Measurements from ENCODE around the gene RASSF8. TPM values are rescaled to one million over a fixed set of nuclear protein-coding genes. Genes with fewer than 3 reads are reported as not detected.

Gene RASSF8
- total and polyA plus RNA-seq, 5 donors, result 13.0 to 94.6 (median 78.5) TPM

GRCh38 chr12:26009593-26009992 is 51.1 kb downstream of the RASSF8 start:
- DNase-seq (no peak), ATAC-seq (no peak)
- 96% methylated on average over 1 of the region's 1 CpG for WGBS
- Histone ChIP-seq H3K9me3 (ENCODE audit: control insufficient read depth, low read length) (no peaks in the 10 kb centered on the region), H3K4me3 (ENCODE audit: low read length) (no peak overlapping the region), H3K27me3 (ENCODE audit: control insufficient read depth, insufficient read depth) (no peaks in the 10 kb centered on the region), H3K27ac (ENCODE audit: low read length) (peak overlapping the region; percentile 32), H3K4me1 (ENCODE audit: control insufficient read depth, insufficient read depth, low read length) (peaks cover 23% of the 10 kb centered on the region)
- intact Hi-C loops (cut with DNase I), result no loop called here

- 60% methylated on average over 6 of the region's 6 CpGs for WGBS
- intact Hi-C loops (cut with DNase I), result loop anchor here in 1 of 4 donors (5.0 to 10.0 kb wide), 2 partner anchors 48 to 426 kb away; no protein-coding TSS in a partner anchor
- Histone ChIP-seq H3K4me3 (ENCODE audit: low read length) (no peak overlapping the region), H3K4me1 (ENCODE audit: control insufficient read depth, insufficient read depth, low read length) (peaks cover 23% of the 10 kb centered on the region), H3K9me3 (ENCODE audit: control insufficient read depth, low read length) (no peaks in the 10 kb centered on the region), H3K27ac (ENCODE audit: low read length) (peak overlapping the region; percentile 43), H3K27me3 (ENCODE audit: control insufficient read depth, insufficient read depth) (no peaks in the 10 kb centered on the region)
- ATAC-seq (peak in 1 of 2 donors; percentile 6), DNase-seq (no peak)
Observed at GRCh38 chr12:26010293-26010821, 51.9 kb downstream of the RASSF8 start.

DNA sequence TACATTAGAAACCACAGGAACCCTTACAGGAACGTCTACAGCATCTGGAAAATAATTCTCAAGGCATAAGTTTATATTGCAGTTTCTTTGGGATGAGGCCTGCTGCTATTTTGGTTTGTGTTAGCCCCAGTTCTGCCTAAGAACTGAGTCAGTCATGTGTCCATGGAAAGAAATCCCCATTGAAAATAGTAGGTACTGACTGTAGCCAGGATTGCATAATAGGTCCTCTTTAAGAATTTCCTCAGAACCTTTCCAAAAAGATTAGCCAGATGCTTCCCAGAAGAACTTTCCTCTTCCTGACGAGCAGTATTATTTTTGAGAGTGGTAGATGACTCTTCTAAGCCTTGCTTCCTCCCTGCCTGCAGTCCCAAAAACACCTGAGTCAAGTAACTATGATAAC is 52.6 kb downstream of the RASSF8 start:
- peak; percentile 91 to 93 for ATAC-seq
- peaks cover 23% of the 10 kb centered on the region for H3K4me1 ChIP-seq (ENCODE audit: control insufficient read depth, insufficient read depth, low read length)
- WGBS, result 20% methylated on average over 2 of the region's 2 CpGs
- no peaks in the 10 kb centered on the region for H3K9me3 ChIP-seq (ENCODE audit: control insufficient read depth, low read length)
- no peak for DNase-seq
- intact Hi-C loops (cut with DNase I), result loop anchor here in 1 of 4 donors (5.0 to 10.0 kb wide), 2 partner anchors 49 to 426 kb away; no protein-coding TSS in a partner anchor
- no peaks in the 10 kb centered on the region for H3K27me3 ChIP-seq (ENCODE audit: control insufficient read depth, insufficient read depth)
- peak overlapping the region; percentile 81 for H3K27ac ChIP-seq (ENCODE audit: low read length)
- H3K4me3 ChIP-seq (ENCODE audit: low read length), result no peak overlapping the region

- Histone ChIP-seq H3K4me3 (ENCODE audit: low read length) (no peak overlapping the region), H3K27me3 (ENCODE audit: control insufficient read depth, insufficient read depth) (no peaks in the 10 kb centered on the region), H3K9me3 (ENCODE audit: control insufficient read depth, low read length) (no peaks in the 10 kb centered on the region), H3K27ac (ENCODE audit: low read length) (peak overlapping the region; percentile 4), H3K4me1 (ENCODE audit: control insufficient read depth, insufficient read depth, low read length) (peaks cover 17% of the 10 kb centered on the region)
- intact Hi-C loops (cut with DNase I), result loop anchor here in 1 of 4 donors (5.0 to 10.0 kb wide), 2 partner anchors 52 to 429 kb away; no protein-coding TSS in a partner anchor
- no peak for DNase-seq
- no peak for ATAC-seq
- WGBS, result 64% methylated on average over 6 of the region's 6 CpGs
Observed at GRCh38 chr12:26014085-26014484, 55.6 kb downstream of the RASSF8 start.

GRCh38 chr12:26016516-26016915 is 58.0 kb downstream of the RASSF8 start:
- Histone ChIP-seq H3K9me3 (ENCODE audit: control insufficient read depth, low read length) (no peaks in the 10 kb centered on the region), H3K27me3 (ENCODE audit: control insufficient read depth, insufficient read depth) (no peaks in the 10 kb centered on the region), H3K4me3 (ENCODE audit: low read length) (no peak overlapping the region), H3K4me1 (ENCODE audit: control insufficient read depth, insufficient read depth, low read length) (peaks cover 13% of the 10 kb centered on the region), H3K27ac (ENCODE audit: low read length) (no peak overlapping the region)
- intact Hi-C loops (cut with DNase I), result loop anchor here in 2 of 4 donors (5.0 to 10.0 kb wide), 2 partner anchors 54 to 432 kb away; no protein-coding TSS in a partner anchor
- no peak for DNase-seq
- ATAC-seq, result no peak
- 40% methylated on average over 2 of the region's 2 CpGs for WGBS

DNA sequence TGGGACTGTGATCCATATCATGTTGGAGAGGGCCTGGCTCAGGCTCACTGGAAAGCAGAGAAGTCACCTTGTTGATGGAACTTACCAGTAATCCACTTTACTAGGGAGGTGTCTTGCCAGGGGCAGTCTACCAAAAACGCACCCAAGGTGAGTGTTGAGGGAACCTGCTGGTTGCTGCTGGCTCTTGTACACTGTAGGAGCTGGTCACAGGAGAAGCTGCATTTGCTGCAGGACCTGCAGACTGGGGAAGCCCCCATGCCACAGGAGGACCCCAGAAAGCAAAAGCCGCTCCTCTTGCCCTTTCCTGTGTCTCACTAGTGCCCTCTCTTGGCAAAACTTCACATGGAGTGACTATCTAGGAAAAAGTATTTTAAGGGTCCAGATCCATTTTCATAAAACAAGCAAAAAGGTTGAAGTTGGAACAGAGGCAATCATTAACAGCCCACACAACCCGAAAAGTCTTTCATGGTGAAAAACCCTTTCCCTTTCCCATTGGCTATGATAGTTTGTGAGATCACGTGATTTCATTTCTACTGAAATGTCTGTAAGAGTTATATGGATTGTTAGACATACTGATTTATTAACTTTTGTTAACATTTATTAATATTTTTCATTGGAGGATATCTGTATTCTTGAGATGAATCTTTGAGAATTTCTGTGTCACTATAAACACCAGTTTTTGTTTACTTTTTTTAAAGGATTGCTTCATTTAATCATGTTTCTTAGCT is 59.2 kb downstream of the RASSF8 start:
- intact Hi-C loops (cut with DNase I), result loop anchor here in 2 of 4 donors (5.0 to 10.0 kb wide), 2 partner anchors 55 to 433 kb away; no protein-coding TSS in a partner anchor
- Histone ChIP-seq H3K4me1 (ENCODE audit: control insufficient read depth, insufficient read depth, low read length) (peaks cover 14% of the 10 kb centered on the region), H3K27me3 (ENCODE audit: control insufficient read depth, insufficient read depth) (no peaks in the 10 kb centered on the region), H3K27ac (ENCODE audit: low read length) (no peak overlapping the region), H3K4me3 (ENCODE audit: low read length) (no peak overlapping the region), H3K9me3 (ENCODE audit: control insufficient read depth, low read length) (no peaks in the 10 kb centered on the region)
- 71% methylated on average over 4 of the region's 4 CpGs for WGBS
- ATAC-seq (peak; percentile 44 to 51), DNase-seq (no peak)

DNA sequence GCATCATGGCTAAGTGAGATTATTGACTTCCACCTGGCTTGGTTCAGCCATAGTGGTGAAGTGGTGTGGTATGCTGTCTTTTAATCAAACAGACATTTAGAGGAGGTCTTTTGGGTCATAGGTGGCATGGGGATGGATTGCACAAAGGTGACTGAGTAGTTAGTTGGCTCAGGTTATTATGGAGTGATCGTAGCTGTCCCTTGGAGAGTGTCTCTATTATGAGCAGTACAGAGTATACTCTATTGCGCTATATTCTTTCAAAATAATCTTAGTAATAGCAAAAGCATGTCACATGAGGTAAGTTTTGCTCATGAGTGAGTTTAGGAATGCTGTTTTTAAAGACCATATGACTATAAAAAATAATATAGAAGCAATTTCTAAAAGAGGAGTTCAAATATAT is 60.4 kb downstream of the RASSF8 start:
- no peak overlapping the region for H3K4me3 ChIP-seq (ENCODE audit: low read length)
- no peak for DNase-seq
- no peak for ATAC-seq
- H3K9me3 ChIP-seq (ENCODE audit: control insufficient read depth, low read length), result no peaks in the 10 kb centered on the region
- H3K4me1 ChIP-seq (ENCODE audit: control insufficient read depth, insufficient read depth, low read length), result peaks cover 9% of the 10 kb centered on the region
- intact Hi-C loops (cut with DNase I), result loop anchor here in 2 of 4 donors (5.0 to 10.0 kb wide), 2 partner anchors 57 to 434 kb away; no protein-coding TSS in a partner anchor
- no peak overlapping the region for H3K27ac ChIP-seq (ENCODE audit: low read length)
- H3K27me3 ChIP-seq (ENCODE audit: control insufficient read depth, insufficient read depth), result no peaks in the 10 kb centered on the region
- WGBS, result 96% methylated on average over 2 of the region's 2 CpGs

DNA sequence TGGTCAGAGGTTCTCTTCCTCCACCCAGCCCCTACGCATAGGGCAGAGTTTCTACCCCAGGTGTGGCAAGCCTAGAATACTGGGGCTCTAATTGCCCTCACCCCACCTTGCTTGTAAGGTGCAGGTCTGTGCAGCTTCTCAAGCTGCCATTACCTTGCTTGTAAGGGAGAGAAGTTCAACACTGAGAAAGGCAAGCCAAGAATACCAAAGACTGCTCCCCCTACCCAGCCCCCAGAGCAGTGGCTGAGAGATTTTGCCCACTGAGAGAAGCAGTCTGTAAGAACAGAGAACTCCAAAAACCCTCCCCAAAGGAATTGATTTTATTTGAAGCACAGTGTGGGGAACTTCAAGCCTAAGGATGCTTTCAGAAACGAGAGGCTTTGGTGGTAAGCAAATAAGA is 63.1 kb downstream of the RASSF8 start:
- intact Hi-C loops (cut with DNase I), result loop anchor here in 1 of 4 donors (5.0 kb wide), 1 partner anchor 64 kb away; the partner anchor contains the start of gene RASSF8
- peak in 1 of 2 donors; percentile 14 for ATAC-seq
- Histone ChIP-seq H3K27me3 (ENCODE audit: control insufficient read depth, insufficient read depth) (no peaks in the 10 kb centered on the region), H3K27ac (ENCODE audit: low read length) (no peak overlapping the region), H3K4me1 (ENCODE audit: control insufficient read depth, insufficient read depth, low read length) (peaks cover 7% of the 10 kb centered on the region), H3K9me3 (ENCODE audit: control insufficient read depth, low read length) (no peaks in the 10 kb centered on the region), H3K4me3 (ENCODE audit: low read length) (no peak overlapping the region)
- WGBS, result 76% methylated on average over 2 of the region's 2 CpGs
- no peak for DNase-seq

DNA sequence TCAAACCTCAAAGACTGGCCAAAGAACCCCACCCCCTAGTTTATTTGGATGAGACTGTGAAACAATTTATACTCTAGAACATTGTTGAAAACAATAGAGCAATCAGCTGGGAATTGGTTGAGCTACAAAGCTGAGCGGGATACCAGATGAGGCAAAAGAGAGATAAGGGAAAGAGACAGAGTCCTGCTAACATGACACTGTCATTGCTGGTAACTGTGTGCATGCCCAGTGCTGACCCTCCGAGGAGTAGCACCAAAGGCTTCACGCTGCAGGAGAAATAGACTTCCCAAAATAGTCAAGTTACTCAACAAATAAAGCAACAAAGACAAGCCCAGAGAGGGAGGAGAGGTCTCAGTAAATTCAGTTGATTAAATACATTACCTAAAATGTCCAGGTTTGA is 63.6 kb downstream of the RASSF8 start:
- 54% methylated on average over 3 of the region's 3 CpGs for WGBS

DNA sequence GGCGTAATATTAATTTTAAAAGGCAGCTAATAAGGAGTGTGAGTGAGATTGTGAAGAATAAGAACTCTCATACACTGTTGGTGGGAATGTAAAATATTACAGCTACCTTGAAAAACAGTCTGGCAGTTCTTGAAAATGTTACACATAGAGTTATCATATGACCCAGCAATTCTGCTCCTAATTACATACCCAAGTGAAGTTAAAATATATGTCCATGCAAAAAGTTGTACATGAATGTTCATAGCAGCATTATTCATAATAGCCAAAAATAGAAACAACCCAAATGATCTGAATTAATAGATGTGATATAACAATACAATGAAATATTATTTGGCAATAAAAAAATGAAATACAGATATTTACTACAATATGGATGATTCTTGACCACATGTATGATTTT is 68.2 kb downstream of the RASSF8 start:
- WGBS, result 97% methylated on average over 1 of the region's 1 CpG
- ATAC-seq (no peak), DNase-seq (no peak)
- no peaks in the 10 kb centered on the region for H3K9me3 ChIP-seq (ENCODE audit: control insufficient read depth, low read length)
- H3K27ac ChIP-seq (ENCODE audit: low read length), result no peak overlapping the region
- H3K4me1 ChIP-seq (ENCODE audit: control insufficient read depth, insufficient read depth, low read length), result peaks cover 7% of the 10 kb centered on the region
- H3K27me3 ChIP-seq (ENCODE audit: control insufficient read depth, insufficient read depth), result no peaks in the 10 kb centered on the region
- H3K4me3 ChIP-seq (ENCODE audit: low read length), result no peak overlapping the region
- intact Hi-C loops (cut with DNase I), result loop anchor here in 2 of 4 donors (5.0 kb wide), 3 partner anchors 64 to 589 kb away; no protein-coding TSS in a partner anchor

More for the DNA sequence above, 63.6 kb downstream of the RASSF8 start:
- no peaks in the 10 kb centered on the region for H3K27me3 ChIP-seq (ENCODE audit: control insufficient read depth, insufficient read depth)
- ATAC-seq (peak; percentile 57 to 62), DNase-seq (no peak)
- no peak overlapping the region for H3K4me3 ChIP-seq (ENCODE audit: low read length)
- intact Hi-C loops (cut with DNase I), result loop anchor here in 1 of 4 donors (5.0 kb wide), 1 partner anchor 65 kb away; the partner anchor contains the start of gene RASSF8
- H3K27ac ChIP-seq (ENCODE audit: low read length), result no peak overlapping the region
- H3K9me3 ChIP-seq (ENCODE audit: control insufficient read depth, low read length), result no peaks in the 10 kb centered on the region
- peaks cover 7% of the 10 kb centered on the region for H3K4me1 ChIP-seq (ENCODE audit: control insufficient read depth, insufficient read depth, low read length)

GRCh38 chr12:26027401-26027800 is 68.9 kb downstream of the RASSF8 start:
- ATAC-seq, result no peak
- no peak overlapping the region for H3K4me3 ChIP-seq (ENCODE audit: low read length)
- no peaks in the 10 kb centered on the region for H3K27me3 ChIP-seq (ENCODE audit: control insufficient read depth, insufficient read depth)
- no peak overlapping the region for H3K27ac ChIP-seq (ENCODE audit: low read length)
- no peak for DNase-seq
- H3K9me3 ChIP-seq (ENCODE audit: control insufficient read depth, low read length), result no peaks in the 10 kb centered on the region
- H3K4me1 ChIP-seq (ENCODE audit: control insufficient read depth, insufficient read depth, low read length), result peaks cover 6% of the 10 kb centered on the region
- intact Hi-C loops (cut with DNase I), result loop anchor here in 2 of 4 donors (5.0 kb wide), 3 partner anchors 65 to 590 kb away; no protein-coding TSS in a partner anchor

Data from right cardiac atrium (tissue), 5 donors.